Thyroid gland (tissue), 4 donors: ENCODE measurements around the gene RETSAT.

Experiments used
- CTCF ChIP-seq, 6 experiments: fragments of 200-600 bp in 3 of 6; fragments of 450-650 bp in 3 of 6; sonication (generic) in 3 of 6; IDR thresholded peaks; one replicate each; pipeline ENCODE4 v1.5.1; 2016 to 2019; ENCODE audit warnings: antibody characterized with exemption in 6 of 6, mild to moderate bottlenecking in 2 of 6, inconsistent platforms in 1 of 6, moderate library complexity in 1 of 6
- POLR2A ChIP-seq, 2 donors: fragments of 450-650 bp; IDR thresholded peaks; one replicate each; pipeline ENCODE4 v1.6.1; 2017; ENCODE audit warnings: antibody characterized with exemption in 2 of 2, mild to moderate bottlenecking in 2 of 2, moderate library complexity in 1 of 2

- TF ChIP-seq POLR2A (IDR thresholded peaks at IDR 0.05) (no peak), CTCF (IDR thresholded peaks at IDR 0.05) (no peak)
Measured at GRCh38 chr2:85398426-85399182, 44.3 kb upstream of the RETSAT start.
